B cell (primary cell): Measurements from ENCODE around the gene DMXL2.

Experiments
- EZH2 ChIP-seq: IDR thresholded peaks from 2 replicates; pipeline ENCODE4 v1.6.1; 2012; ENCODE audit warnings: borderline replicate concordance, low read depth, mild to moderate bottlenecking, moderate library complexity, low read length; ENCODE audit not compliant: insufficient read depth, poor library complexity, severe bottlenecking
- TF ChIP-seq, protein P1 (sequence below): fragments of 200-600 bp; IDR thresholded peaks from one replicate; pipeline ENCODE4 v1.8.0; 2022; ENCODE audit warnings: antibody characterized with exemption, mild to moderate bottlenecking

DNA sequence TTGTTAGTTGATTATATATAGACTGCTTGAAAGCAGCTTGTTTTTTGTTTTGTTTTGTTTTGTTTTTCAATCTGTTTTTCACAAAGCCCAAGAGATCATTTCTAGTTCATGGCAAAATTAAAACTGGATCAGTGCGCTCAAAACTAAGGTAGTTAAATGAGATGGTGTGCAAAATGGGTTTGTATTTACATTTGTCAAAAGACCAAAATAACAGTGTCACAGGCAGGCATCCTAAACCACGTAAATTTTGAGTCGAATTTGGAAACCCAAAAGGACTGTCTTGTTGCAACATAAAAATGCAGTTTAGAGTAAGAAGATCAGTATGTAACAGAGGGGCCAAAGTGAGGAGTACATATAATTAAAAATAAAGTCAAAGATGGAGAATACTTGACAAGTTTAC lies 2.4 kb downstream of the DMXL2 start:
- TF ChIP-seq, protein P1, sequence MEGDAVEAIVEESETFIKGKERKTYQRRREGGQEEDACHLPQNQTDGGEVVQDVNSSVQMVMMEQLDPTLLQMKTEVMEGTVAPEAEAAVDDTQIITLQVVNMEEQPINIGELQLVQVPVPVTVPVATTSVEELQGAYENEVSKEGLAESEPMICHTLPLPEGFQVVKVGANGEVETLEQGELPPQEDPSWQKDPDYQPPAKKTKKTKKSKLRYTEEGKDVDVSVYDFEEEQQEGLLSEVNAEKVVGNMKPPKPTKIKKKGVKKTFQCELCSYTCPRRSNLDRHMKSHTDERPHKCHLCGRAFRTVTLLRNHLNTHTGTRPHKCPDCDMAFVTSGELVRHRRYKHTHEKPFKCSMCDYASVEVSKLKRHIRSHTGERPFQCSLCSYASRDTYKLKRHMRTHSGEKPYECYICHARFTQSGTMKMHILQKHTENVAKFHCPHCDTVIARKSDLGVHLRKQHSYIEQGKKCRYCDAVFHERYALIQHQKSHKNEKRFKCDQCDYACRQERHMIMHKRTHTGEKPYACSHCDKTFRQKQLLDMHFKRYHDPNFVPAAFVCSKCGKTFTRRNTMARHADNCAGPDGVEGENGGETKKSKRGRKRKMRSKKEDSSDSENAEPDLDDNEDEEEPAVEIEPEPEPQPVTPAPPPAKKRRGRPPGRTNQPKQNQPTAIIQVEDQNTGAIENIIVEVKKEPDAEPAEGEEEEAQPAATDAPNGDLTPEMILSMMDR: no peak
- no peak for TF ChIP-seq EZH2
